CD4-positive, alpha-beta T cell (primary cell): ENCODE data around the gene GHR. TPM values are rescaled to one million over a fixed set of nuclear protein-coding genes. Genes with fewer than 3 reads are reported as not detected.

Experiments
- ATAC-seq: fragments of 200-7000 bp; cut with Tn5 transposase; one replicate; pipeline ENCODE4 v1.10.0; 2022; ENCODE audit warnings: mild to moderate bottlenecking; ENCODE audit not compliant: poor library complexity
- CTCF ChIA-PET: fragments of 350-600 bp; sonication (Branson Sonifier 250); formaldehyde crosslinking; loops from one replicate; lab custom pipeline; 2021; ENCODE audit warnings: antibody characterized with exemption, inconsistent platforms; lab: Charles Lee
- POLR2A ChIA-PET: fragments of 350-600 bp; sonication (Branson Sonifier 250); formaldehyde crosslinking; loops from one replicate; lab custom pipeline; 2021; ENCODE audit warnings: antibody characterized with exemption, inconsistent platforms; lab: Charles Lee
- DNase-seq, 14 experiments: peaks; one replicate each; pipeline ENCODE4 v3.0.0-alpha.2; 2013 to 2020; ENCODE audit warnings: mixed read lengths in 2 of 14
- H3K27ac ChIP-seq, 2 donors: one replicate each; pipeline versions ENCODE4 v1.5.1 to v1.7.0; 2013; ENCODE audit warnings: low read length in 2 of 2, low read depth in 1 of 2, mild to moderate bottlenecking in 1 of 2
- H3K27me3 ChIP-seq, 2 experiments: 1 replicate in 1 of 2; 2 replicates in 1 of 2; pipeline versions ENCODE4 v1.6.1 to v1.7.0; 2013; ENCODE audit warnings: low read length in 2 of 2, control low read depth in 1 of 2, mild to moderate bottlenecking in 1 of 2, moderate library complexity in 1 of 2; ENCODE audit not compliant: insufficient read depth in 2 of 2, control insufficient read depth in 1 of 2
- H3K36me3 ChIP-seq: one replicate; pipeline ENCODE4 v1.6.1; 2013; ENCODE audit warnings: low read length, control low read depth; ENCODE audit not compliant: insufficient read depth
- H3K4me1 ChIP-seq: one replicate; pipeline ENCODE4 v1.6.1; 2013; ENCODE audit warnings: low read length, control low read depth; ENCODE audit not compliant: insufficient read depth
- H3K4me3 ChIP-seq: one replicate; pipeline ENCODE4 v1.5.1; 2013; ENCODE audit warnings: mild to moderate bottlenecking, low read length, moderate library complexity
- H3K9me3 ChIP-seq, 2 experiments: 1 replicate in 1 of 2; 2 replicates in 1 of 2; pipeline versions ENCODE4 v1.6.1 to v1.7.0; 2013; ENCODE audit warnings: low read length in 2 of 2, mild to moderate bottlenecking in 2 of 2, control low read depth in 1 of 2, moderate library complexity in 1 of 2; ENCODE audit not compliant: control insufficient read depth in 1 of 2, insufficient read depth in 1 of 2
- H3K27ac Mint-ChIP-seq: one replicate; pipeline ENCODE4 v1.8.0; 2020; ENCODE audit warnings: mixed read lengths
- H3K27me3 Mint-ChIP-seq: one replicate; pipeline ENCODE4 v1.8.0; 2021; ENCODE audit warnings: mixed read lengths
- H3K36me3 Mint-ChIP-seq: one replicate; pipeline ENCODE4 v1.8.0; 2021; ENCODE audit warnings: low read depth, mixed read lengths
- H3K4me1 Mint-ChIP-seq: one replicate; pipeline ENCODE4 v1.8.0; 2021; ENCODE audit warnings: low read depth, mixed read lengths
- H3K4me3 Mint-ChIP-seq: one replicate; pipeline ENCODE4 v1.8.0; 2020; ENCODE audit warnings: mild to moderate bottlenecking, mixed read lengths
- H3K9me3 Mint-ChIP-seq: one replicate; pipeline ENCODE4 v1.8.0; 2020; ENCODE audit warnings: mixed read lengths
- CTCF ChIP-seq: fragments of 200-600 bp; IDR thresholded peaks from one replicate; pipeline ENCODE4 v1.8.0; 2022; ENCODE audit warnings: antibody characterized with exemption, mild to moderate bottlenecking
- intact Hi-C, 2 experiments: fragments of 100-400 bp; cut with DNase I in 1 of 2; cut with micrococcal nuclease in 1 of 2; formaldehyde crosslinking; loops; one replicate each; pipeline versions ENCODE4 v1.15.1 to v1.9.0; 2023 to 2025; cut with DNase I, micrococcal nuclease
- total RNA-seq, 174 experiments: library from RNA in 2 of 174; stranded (reverse) in 2 of 174; gene quantifications; one replicate each; pipeline ENCODE4 v1.2.3 and lab custom pipeline; 2021 to 2026

GHR gene
- total RNA-seq, 2 experiments from 2014 or later = not detected

- no peaks in the 10 kb centered on the region for H3K4me1 Mint-ChIP-seq
These were observed 69.7 kb downstream of the GHR start for GRCh38 chr5:42492974-42493373.

GRCh38 chr5:42494414-42494813 lies 71.2 kb downstream of the GHR start:
- no peaks in the 10 kb centered on the region for H3K9me3 ChIP-seq
- no peak for TF ChIP-seq CTCF
- H3K27me3 ChIP-seq = no peaks in the 10 kb centered on the region
- no peaks in the 10 kb centered on the region for H3K4me1 Mint-ChIP-seq
- no peak overlapping the region for H3K27ac Mint-ChIP-seq
- H3K36me3 Mint-ChIP-seq = no peaks in the 10 kb centered on the region
- DNase-seq = no peak
- H3K4me3 Mint-ChIP-seq = no peak overlapping the region
- no peak for ATAC-seq
- CTCF ChIA-PET = no interaction called here
- no peak overlapping the region for H3K4me3 ChIP-seq
- H3K36me3 ChIP-seq = no peaks in the 10 kb centered on the region
- no peaks in the 10 kb centered on the region for H3K27me3 Mint-ChIP-seq
- H3K4me1 ChIP-seq = no peaks in the 10 kb centered on the region
- POLR2A ChIA-PET = no interaction called here
- intact Hi-C loops = no loop called here
- no peaks in the 10 kb centered on the region for H3K9me3 Mint-ChIP-seq
- H3K27ac ChIP-seq = no peak overlapping the region

More at GRCh38 chr5:42492974-42493373, 69.7 kb downstream of the GHR start:
- Histone ChIP-seq H3K4me1 (no peaks in the 10 kb centered on the region), H3K27ac (no peak overlapping the region), H3K36me3 (no peaks in the 10 kb centered on the region), H3K27me3 (no peaks in the 10 kb centered on the region), H3K9me3 (no peaks in the 10 kb centered on the region), H3K4me3 (no peak overlapping the region)
- intact Hi-C loops = no loop called here
- Mint-ChIP-seq H3K27ac (no peak overlapping the region), H3K4me3 (no peak overlapping the region), H3K9me3 (no peaks in the 10 kb centered on the region), H3K36me3 (no peaks in the 10 kb centered on the region), H3K27me3 (peaks cover 4% of the 10 kb centered on the region)
- CTCF ChIA-PET = no interaction called here
- POLR2A ChIA-PET = no interaction called here
- TF ChIP-seq CTCF = no peak
- DNase-seq (no peak), ATAC-seq (no peak)

- Mint-ChIP-seq H3K4me3 (no peak overlapping the region), H3K4me1 (no peaks in the 10 kb centered on the region), H3K27me3 (no peaks in the 10 kb centered on the region), H3K36me3 (no peaks in the 10 kb centered on the region), H3K9me3 (no peaks in the 10 kb centered on the region), H3K27ac (no peak overlapping the region)
- Histone ChIP-seq H3K4me3 (no peak overlapping the region), H3K27ac (no peak overlapping the region), H3K36me3 (no peaks in the 10 kb centered on the region), H3K4me1 (no peaks in the 10 kb centered on the region), H3K9me3 (no peaks in the 10 kb centered on the region), H3K27me3 (no peaks in the 10 kb centered on the region)
- ChIA-PET CTCF (no interaction called here), POLR2A (no interaction called here)
- intact Hi-C loops = no loop called here
- ATAC-seq (no peak), DNase-seq (no peak)
- TF ChIP-seq CTCF = no peak
These were observed 72.7 kb downstream of the GHR start for GRCh38 chr5:42495914-42496313.
